HG03565 (cell line): ENCODE measurements around the gene CYP46A1.

Source experiments
- ATAC-seq: cut with Tn5 transposase; IDR thresholded peaks from one replicate; pipeline ENCODE4 v1.9.1; 2021; ENCODE audit warnings: mild to moderate bottlenecking, moderate library complexity; ENCODE audit not compliant: unreplicated experiment

Gene CYP46A1

GRCh38 chr14:99741227-99741976 is 57.3 kb downstream of the CYP46A1 start:
- ATAC-seq: no peak

DNA sequence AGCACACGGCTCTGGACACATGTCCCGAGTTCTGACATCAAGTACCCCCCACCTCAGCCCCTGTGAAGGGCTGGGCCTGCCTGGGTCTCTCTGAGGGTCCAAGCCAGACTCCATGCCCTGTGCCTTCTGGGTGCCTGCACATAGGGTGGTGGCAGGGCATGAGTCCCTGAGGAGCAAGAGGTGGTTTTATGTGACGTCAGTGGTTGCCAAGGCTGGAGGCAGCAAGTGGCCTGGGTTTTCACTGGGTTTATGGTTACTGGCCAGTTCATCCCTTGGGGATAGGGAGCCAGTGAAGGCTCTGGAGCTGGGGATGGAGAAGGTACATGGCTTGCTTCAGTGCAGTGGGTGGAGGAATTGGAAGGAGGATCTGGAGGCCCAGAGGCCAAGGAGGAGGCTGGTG is 58.0 kb downstream of the CYP46A1 start:
- no peak for ATAC-seq

DNA sequence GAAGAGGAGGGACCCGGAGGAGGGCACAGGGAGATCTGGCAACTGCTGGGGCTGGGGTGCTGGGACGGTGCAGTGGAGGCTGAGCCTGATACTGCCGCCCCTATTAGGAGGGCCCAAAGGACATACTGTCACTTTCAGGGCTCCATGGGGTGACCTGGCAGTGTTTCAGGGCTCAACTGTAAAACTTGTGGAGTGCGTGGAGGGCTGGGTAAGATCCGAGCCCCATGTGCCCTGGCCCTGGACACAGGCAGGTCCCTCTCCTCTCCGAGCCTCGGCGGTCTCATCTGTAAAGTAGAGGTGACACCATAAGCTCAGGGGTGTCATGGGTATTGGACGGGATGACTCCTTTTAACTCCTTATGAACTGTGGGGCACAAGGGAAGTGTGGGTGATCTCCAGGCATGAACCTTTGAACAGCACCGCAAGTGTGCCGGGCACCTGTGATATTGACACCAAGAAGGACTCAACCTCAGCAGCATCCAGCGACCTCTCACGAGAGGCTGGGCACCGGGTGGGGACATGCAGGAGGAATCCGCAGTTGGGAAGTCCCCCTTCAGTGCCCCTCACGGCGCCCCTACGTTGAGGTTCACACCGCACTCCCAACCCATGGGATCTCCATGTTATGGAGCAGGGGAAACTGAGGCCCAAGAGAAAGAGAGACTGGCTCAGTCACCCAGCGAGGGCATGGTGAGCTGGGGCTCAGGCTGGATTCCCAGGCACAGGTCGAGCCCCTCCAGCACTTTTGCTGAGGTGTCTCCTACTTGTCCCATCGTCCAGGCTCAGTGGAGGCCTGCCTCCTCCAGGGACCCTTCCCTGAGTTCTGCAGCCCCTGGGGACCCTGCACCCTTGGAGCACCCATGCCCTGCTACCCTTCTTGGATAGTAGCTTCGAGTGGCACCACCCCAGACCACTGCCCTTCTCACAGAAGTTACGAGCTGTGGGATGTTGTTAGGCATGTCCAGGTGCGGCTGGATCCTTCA is 58.7 kb downstream of the CYP46A1 start:
- no peak for ATAC-seq

GRCh38 chr14:99744199-99744872 is 60.2 kb downstream of the CYP46A1 start:
- no peak for ATAC-seq

DNA sequence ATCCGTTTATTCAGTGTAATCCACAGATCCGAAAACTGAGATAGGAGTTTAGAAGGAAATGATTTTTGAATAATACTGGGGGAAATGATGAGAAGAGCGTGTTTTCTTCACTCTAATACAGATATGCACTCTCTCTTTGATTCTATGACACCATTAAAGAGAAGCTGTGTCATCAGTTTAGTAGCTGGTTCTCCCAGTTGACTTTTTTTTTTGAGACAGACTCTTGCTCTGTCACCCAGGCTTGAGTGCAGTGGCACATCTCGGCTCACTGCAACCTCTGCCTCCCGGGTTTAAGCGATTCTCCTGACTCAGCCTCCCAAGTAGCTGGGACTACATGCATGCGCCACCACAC is 60.8 kb downstream of the CYP46A1 start:
- no peak for ATAC-seq

DNA sequence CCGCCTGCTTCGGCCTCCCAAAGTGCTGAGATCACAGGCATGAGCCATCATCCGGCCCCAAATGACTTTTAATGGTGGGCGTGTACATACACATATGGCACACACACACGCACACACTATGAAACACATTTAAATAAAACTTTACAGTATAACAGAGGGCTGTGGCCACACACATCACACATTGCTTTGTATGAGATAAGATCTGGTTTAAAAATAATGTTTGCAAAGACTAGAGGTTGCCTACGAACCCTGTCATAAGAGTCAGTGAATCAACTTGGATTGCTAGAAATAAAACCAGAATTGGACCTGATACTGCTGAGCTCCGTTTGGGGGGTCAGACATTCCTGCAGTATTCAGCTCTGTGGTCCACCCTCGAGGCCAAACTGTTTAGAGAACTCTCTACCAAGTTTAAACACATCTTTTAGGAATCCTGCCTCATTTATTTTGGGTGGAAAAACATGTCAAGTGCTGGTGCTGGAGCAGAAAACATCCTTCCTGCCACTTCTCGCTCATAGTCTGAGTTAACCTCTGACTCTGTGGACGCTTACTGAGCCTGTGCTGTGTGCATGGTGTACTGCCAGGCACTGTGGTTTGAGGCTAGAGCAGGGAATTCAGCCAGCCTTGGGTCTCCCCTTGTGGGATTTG is 61.3 kb downstream of the CYP46A1 start:
- no peak for ATAC-seq

DNA sequence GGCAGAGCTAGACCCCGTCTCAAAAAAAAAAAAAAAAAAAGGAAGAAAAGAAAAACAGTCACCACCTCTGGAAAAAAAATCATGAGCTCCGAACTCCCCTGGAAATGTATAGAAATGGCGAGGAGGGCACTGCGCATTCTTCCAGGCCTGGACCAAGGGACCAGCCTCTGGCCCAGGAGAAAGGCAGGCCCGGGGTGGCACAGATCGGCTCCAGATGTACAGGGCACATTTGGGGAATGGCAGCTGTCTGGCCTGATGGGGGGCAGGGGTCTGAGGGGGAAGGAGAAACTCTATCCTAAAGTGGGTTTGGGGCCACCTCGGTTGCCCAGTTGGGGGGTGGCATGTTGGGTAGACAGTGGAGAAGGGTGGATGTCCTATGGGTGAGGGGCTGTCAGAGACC is 63.1 kb downstream of the CYP46A1 start:
- no peak for ATAC-seq

- ATAC-seq: no peak
Observed at GRCh38 chr14:99747582-99748330, 63.7 kb downstream of the CYP46A1 start.

DNA sequence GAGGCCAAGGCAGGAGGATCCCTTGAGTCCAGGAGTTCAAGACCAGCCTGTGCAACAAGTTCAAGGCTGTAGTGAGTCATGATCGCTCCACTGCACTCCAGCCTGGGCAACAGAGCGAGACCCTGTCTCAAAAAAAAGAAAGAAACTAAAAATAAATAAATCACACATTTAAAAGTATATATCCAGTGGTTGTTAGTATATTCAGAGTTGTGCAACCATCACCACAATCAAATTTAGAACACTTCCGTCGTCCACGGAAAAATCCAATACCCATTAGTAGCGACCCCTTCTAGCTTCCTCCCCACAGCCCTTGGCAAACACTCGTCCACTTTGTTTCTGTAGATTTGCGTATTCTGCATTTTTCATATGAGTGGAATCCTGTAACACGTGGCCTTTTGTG is 64.4 kb downstream of the CYP46A1 start:
- no peak for ATAC-seq

DNA sequence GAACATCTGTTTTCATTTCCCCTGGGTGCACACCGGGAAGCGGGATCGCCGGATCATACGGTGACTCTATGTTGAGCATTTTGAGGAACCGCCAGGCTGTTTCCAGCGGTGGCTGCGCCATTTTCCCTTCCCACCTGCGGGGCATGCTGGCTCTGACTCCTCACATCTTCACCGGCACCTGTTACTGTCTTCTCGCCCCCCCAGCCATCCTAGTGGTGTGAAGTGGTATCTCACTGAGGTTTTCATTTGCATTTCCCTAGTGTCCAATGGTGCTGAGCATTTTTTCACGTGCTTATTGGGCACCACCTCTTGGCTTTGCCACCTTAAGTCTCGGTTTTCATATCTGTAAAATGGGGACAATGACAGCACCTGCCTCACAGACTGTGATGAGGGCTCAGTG is 65.0 kb downstream of the CYP46A1 start:
- ATAC-seq: no peak

GRCh38 chr14:99749763-99750715 is 65.9 kb downstream of the CYP46A1 start:
- no peak for ATAC-seq

- ATAC-seq: no peak
Observed at GRCh38 chr14:99750746-99751450, 66.8 kb downstream of the CYP46A1 start.

DNA sequence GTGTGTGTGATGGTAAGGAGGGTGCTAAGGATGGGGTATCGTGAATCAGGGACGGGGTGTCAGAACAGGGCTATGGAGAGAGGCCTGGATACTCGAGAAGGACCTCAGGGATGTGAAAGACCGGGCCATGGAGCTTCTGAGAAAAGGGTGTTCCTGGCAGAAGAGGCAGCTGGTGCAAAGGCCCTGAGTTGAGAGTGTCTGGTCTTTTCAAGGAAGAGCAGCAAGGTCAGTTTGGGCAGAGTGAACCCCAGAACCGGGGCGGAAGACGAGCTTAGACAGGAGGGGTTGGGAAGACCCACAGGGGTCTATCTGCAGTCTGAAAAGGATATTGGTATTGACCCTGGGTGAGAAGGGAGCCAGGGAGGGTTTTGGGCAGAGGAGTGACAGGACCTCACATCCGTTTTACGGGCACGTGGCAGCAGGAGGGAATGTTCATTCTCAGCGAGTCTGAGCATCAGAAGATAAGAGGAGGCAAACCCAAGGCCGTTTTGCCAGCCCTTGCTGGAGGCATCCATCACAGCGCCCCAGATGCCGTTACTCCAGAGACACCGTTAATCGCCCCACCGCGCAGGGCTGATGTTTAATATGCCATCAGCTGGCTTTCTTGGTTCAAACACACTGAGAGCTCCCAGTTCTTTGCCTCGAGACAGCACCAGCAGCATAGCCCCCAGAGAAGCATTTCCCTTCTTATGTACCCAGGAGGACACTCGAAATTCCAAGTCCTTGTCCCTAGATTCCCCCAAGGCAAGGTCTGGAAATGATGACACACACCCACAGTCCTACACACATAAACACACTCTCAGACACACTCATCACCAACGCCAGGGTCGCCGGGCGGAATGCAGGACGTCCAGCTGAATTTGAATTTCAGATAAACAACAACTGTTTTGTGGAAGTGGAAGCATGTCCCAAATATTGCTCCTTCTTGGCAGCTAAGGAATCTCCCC is 67.7 kb downstream of the CYP46A1 start:
- ATAC-seq: no peak

DNA sequence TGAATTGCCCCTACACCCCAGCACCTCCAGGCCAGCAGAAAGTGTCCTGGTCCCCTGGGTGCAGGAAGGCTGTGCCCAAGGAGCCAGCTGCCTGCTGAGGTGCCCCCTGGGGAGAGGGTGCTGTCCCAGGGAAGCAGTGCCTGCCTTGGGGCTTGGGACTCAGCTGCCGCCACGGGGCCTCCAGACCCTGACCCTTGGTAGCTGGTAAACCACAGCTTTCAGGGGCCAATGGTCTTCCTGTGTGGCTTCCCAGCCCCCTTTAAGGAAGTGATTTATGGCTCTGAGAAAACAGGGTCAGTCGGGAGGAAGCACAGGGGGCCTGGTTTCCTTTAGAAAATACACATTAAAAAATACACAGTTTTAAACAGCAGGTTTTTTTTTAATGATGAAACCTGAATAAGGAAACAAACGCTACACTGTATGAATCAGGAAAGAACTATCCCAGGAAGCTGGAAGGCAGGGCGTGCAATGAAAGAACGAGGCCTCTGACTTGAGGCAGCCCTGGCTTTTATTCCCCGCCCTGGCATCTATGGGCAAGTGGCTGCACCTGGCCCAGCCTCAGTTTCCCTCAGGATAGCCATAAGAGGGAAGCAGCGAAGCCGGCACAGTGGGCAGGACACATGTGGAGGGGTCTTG is 68.5 kb downstream of the CYP46A1 start:
- no peak for ATAC-seq

DNA sequence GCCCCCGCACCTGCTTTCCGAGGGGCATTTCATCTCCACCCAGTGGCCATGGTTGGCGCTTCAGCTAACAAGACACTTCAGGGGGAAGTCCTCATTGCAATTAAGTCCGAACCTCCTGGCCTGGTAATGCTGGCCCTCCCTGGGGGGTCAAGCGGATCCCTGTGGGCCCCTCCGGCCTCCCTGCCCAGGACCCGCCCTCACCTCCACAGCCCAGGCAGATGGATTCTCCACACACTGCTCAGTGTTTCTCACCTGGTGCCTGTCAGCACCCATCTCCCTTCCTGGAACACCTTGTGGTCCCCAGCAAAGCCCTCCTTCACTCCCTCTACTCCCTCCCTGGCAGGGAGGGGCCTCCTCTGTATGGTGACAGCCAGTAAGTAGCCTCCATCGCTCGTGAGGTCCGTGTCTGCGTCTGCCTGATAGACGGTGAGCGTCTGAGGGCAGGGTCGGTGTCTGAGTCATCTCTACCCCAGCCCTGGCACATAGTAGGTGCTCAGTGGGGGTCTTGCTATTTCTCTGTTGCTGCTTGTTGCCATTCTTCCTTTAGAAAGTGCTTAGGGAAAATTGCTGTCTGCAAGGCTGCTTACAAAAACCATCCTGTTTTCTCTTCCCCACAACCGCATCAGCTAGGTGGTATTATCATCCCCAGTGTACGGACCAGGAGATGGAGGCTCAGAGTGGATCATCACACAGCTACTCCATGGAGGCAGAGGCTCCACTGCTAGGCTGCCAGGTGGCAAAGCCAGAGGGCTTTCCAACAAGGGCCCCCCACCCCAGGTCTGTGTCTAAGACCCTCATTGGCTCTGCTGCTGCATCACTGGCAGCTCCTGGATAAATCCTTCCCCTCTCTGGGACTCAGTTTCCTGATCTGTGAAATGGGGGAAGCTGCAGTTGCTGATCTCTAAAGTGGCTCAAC is 69.4 kb downstream of the CYP46A1 start:
- no peak for ATAC-seq
